OCI-LY7 (cell line): Measurements from ENCODE around the gene PLA2G15. TPM values are rescaled to one million over a fixed set of nuclear protein-coding genes. Genes with fewer than 3 reads are reported as not detected.

ENCODE experiments used
- BruUV-seq: library from RNA; stranded (reverse); fragments of 400-500 nt; replicated peaks from 2 replicates; lab custom pipeline; 2021; lab: Mats Ljungman, UMichigan
- CTCF ChIA-PET: fragments of 300-600 bp; sonication (Branson Sonifier 250); formaldehyde crosslinking; loops from one replicate; lab custom pipeline; 2022; ENCODE audit warnings: antibody characterized with exemption; ENCODE audit not compliant: unreplicated experiment; lab: Charles Lee
- POLR2A ChIA-PET: fragments of 300-600 bp; sonication (Branson Sonifier 250); formaldehyde crosslinking; loops from one replicate; lab custom pipeline; 2022; ENCODE audit warnings: antibody characterized with exemption; lab: Charles Lee
- DNase-seq: peaks from one replicate; pipeline ENCODE4 v3.0.0-alpha.2; 2015; ENCODE audit warnings: low spot score
- H2AFZ ChIP-seq: fragments of 200-600 bp; sonication (generic), shearing (Covaris generic); 2 replicates; pipeline ENCODE4 v1.6.1; 2014; ENCODE audit warnings: mild to moderate bottlenecking, antibody characterized with exemption, low read length, moderate library complexity
- H3K27ac ChIP-seq: fragments of 200-600 bp; sonication (generic); 2 replicates; pipeline ENCODE4 v1.5.1; 2014; ENCODE audit warnings: mixed run types, low read depth, mild to moderate bottlenecking, moderate library complexity, low read length, inconsistent platforms; ENCODE audit not compliant: poor library complexity, severe bottlenecking
- H3K36me3 ChIP-seq: fragments of 200-600 bp; sonication (generic); 2 replicates; pipeline ENCODE4 v1.6.1; 2014; ENCODE audit warnings: mild to moderate bottlenecking, antibody characterized with exemption, low read length, moderate library complexity, mixed read lengths; ENCODE audit not compliant: insufficient read depth
- H3K4me1 ChIP-seq: fragments of 200-600 bp; sonication (generic); 2 replicates; pipeline ENCODE4 v1.5.1; 2014; ENCODE audit warnings: mild to moderate bottlenecking, low read length; ENCODE audit not compliant: insufficient read depth, poor library complexity, severe bottlenecking
- H3K4me2 ChIP-seq: fragments of 200-600 bp; sonication (generic); 2 replicates; pipeline ENCODE4 v1.6.1; 2014; ENCODE audit warnings: mild to moderate bottlenecking, low read length
- H3K4me3 ChIP-seq: fragments of 200-600 bp; sonication (generic); 2 replicates; pipeline ENCODE4 v1.5.1; 2014; ENCODE audit warnings: mild to moderate bottlenecking, low read depth, low read length; ENCODE audit not compliant: poor library complexity, severe bottlenecking
- H3K79me2 ChIP-seq: fragments of 200-600 bp; sonication (generic); 2 replicates; pipeline ENCODE4 v1.6.1; 2016; ENCODE audit warnings: low read depth, mild to moderate bottlenecking, low read length, moderate library complexity, mixed read lengths; ENCODE audit not compliant: insufficient read depth
- H3K9me2 ChIP-seq: fragments of 200-600 bp; sonication (generic); 2 replicates; pipeline ENCODE4 v1.6.1; 2016; ENCODE audit warnings: mild to moderate bottlenecking, low read length, mixed read lengths; ENCODE audit not compliant: insufficient read depth
- H3K9me3 ChIP-seq: fragments of 200-600 bp; sonication (generic); 2 replicates; pipeline ENCODE4 v1.6.1; 2014; ENCODE audit warnings: mild to moderate bottlenecking, mixed run types, low read length, mixed read lengths
- H4K20me1 ChIP-seq: fragments of 200-600 bp; sonication (generic); 2 replicates; pipeline ENCODE4 v1.6.1; 2014; ENCODE audit warnings: mild to moderate bottlenecking, antibody characterized with exemption, low read length, moderate library complexity, mixed read lengths; ENCODE audit not compliant: insufficient read depth
- EZH2phosphoT487 ChIP-seq: fragments of 200-600 bp; sonication (generic); IDR thresholded peaks from 2 replicates; pipeline ENCODE4 v1.6.1; 2018; ENCODE audit warnings: low read depth, borderline replicate concordance, mild to moderate bottlenecking, mixed run types, antibody characterized with exemption, low read length, moderate library complexity, mixed read lengths
- intact Hi-C: fragments of 100-400 bp; cut with micrococcal nuclease; formaldehyde crosslinking; loops from one replicate; pipeline ENCODE4 v1.10.0; 2022; ENCODE audit not compliant: unreplicated experiment
- total RNA-seq, 2 experiments: library from RNA; depleted of rRNA in 1 of 2; stranded (reverse); fragments of >200 nt in 1 of 2; shearing (Covaris generic) in 1 of 2; gene quantifications; 2 replicates each; pipeline ENCODE4 v1.2.3, GENCODE V29; 2014 to 2022
- TF ChIP-seq, protein P1 (sequence below): fragments of 200-600 bp; sonication (generic); conservative IDR thresholded peaks from 2 replicates; pipeline ENCODE4 v1.5.1; 2014; ENCODE audit warnings: mild to moderate bottlenecking, antibody characterized with exemption, low read length, moderate library complexity, mixed read lengths

Gene PLA2G15
- total RNA-seq, 2 experiments from 2014 or later: 27.5 to 46.2 TPM

GRCh38 chr16:68300734-68301459 lies 55.7 kb downstream of the PLA2G15 start:
- peaks cover 99% of the 10 kb centered on the region for H3K36me3 ChIP-seq
- peaks cover 6% of the 10 kb centered on the region; the same call in 1 of the 2 replicates for H4K20me1 ChIP-seq
- H3K4me3 ChIP-seq: no peak overlapping the region
- no peak overlapping the region for H3K27ac ChIP-seq
- H3K4me2 ChIP-seq: no peak overlapping the region
- ChIA-PET CTCF (no interaction called here), POLR2A (interaction anchor here (0.6 to 4.4 kb wide), 4 partner anchors 10 to 25 kb away, joined by 3 to 16 read pairs (median 4); partner anchors contain the start of genes PRMT7 and SLC7A6OS)
- H3K9me2 ChIP-seq: no peaks in the 10 kb centered on the region
- no TSS peak for BruUV-seq
- intact Hi-C loops: no loop called here
- DNase-seq: no peak
- H2AFZ ChIP-seq: no peak overlapping the region
- no peaks in the 10 kb centered on the region for H3K4me1 ChIP-seq
- TF ChIP-seq, protein P1, sequence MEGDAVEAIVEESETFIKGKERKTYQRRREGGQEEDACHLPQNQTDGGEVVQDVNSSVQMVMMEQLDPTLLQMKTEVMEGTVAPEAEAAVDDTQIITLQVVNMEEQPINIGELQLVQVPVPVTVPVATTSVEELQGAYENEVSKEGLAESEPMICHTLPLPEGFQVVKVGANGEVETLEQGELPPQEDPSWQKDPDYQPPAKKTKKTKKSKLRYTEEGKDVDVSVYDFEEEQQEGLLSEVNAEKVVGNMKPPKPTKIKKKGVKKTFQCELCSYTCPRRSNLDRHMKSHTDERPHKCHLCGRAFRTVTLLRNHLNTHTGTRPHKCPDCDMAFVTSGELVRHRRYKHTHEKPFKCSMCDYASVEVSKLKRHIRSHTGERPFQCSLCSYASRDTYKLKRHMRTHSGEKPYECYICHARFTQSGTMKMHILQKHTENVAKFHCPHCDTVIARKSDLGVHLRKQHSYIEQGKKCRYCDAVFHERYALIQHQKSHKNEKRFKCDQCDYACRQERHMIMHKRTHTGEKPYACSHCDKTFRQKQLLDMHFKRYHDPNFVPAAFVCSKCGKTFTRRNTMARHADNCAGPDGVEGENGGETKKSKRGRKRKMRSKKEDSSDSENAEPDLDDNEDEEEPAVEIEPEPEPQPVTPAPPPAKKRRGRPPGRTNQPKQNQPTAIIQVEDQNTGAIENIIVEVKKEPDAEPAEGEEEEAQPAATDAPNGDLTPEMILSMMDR: no peak
- no peak for TF ChIP-seq EZH2phosphoT487
- H3K9me3 ChIP-seq: no peaks in the 10 kb centered on the region
- no peaks in the 10 kb centered on the region for H3K79me2 ChIP-seq

GRCh38 chr16:68306633-68307032 lies 61.5 kb downstream of the PLA2G15 start:
- no TSS peak for BruUV-seq
- Histone ChIP-seq H3K9me2 (no peaks in the 10 kb centered on the region), H3K36me3 (peaks cover 78% of the 10 kb centered on the region), H4K20me1 (peaks cover 5% of the 10 kb centered on the region), H3K4me1 (peaks cover 13% of the 10 kb centered on the region), H3K4me3 (no peak overlapping the region), H3K27ac (no peak overlapping the region), H3K9me3 (no peaks in the 10 kb centered on the region), H2AFZ (no peak overlapping the region), H3K79me2 (peaks cover 48% of the 10 kb centered on the region), H3K4me2 (no peak overlapping the region)
- no peak for TF ChIP-seq EZH2phosphoT487
- TF ChIP-seq, protein P1: no peak
- intact Hi-C loops: no loop called here
- ChIA-PET CTCF (no interaction called here), POLR2A (interaction anchor here (1.1 kb wide), 1 partner anchor 15 kb away, joined by 3 read pairs; no protein-coding TSS in a partner anchor)
- DNase-seq: no peak

DNA sequence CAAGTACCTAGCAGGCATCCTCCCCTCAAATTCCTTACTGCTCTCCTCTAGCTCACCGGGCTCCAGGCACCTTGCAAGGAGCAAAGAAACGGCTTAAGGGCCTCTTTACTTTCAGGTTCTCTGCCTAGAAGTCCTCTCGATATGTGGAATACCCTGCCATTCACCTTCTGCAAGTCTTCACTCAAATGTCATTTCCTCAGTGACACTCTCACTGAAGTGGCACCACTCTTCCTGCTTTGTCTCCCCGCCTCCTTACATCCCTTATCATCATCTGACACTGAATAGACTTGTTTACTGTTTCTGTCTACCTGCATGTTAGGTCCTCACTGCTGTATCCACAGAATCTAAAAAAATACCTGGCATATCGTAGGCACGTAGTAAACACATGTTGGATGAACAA lies 64.6 kb downstream of the PLA2G15 start:
- intact Hi-C loops: loop anchor here (1.0 kb wide), 2 partner anchors 24 to 45 kb away; partner anchors contain the start of gene SLC7A6
- peak overlapping the region; percentile 66 for H3K27ac ChIP-seq
- H3K36me3 ChIP-seq: peaks cover 63% of the 10 kb centered on the region
- CTCF ChIA-PET: no interaction called here
- peak overlapping the region; percentile 68 for H3K4me2 ChIP-seq
- H3K4me1 ChIP-seq: peaks cover 28% of the 10 kb centered on the region
- H3K9me2 ChIP-seq: no peaks in the 10 kb centered on the region
- BruUV-seq: no TSS peak
- peaks cover 5% of the 10 kb centered on the region for H4K20me1 ChIP-seq
- no peak overlapping the region for H2AFZ ChIP-seq
- no peaks in the 10 kb centered on the region for H3K9me3 ChIP-seq
- POLR2A ChIA-PET: no interaction called here
- TF ChIP-seq, protein P1: no peak
- no peak for TF ChIP-seq EZH2phosphoT487
- peaks cover 72% of the 10 kb centered on the region for H3K79me2 ChIP-seq
- H3K4me3 ChIP-seq: peak overlapping the region; percentile 94
- DNase-seq: peak; percentile 38
